Dedifferentiated amniotic fluid mesenchymal stem cell (primary cell): Measurements from ENCODE around the gene SLC26A3.
"Not testable (repeated sequence)": the region's sequence is repeated elsewhere in the genome, so short reads cannot be mapped to it uniquely, and the experiment has no call there.

Source experiments
- DNase-seq: peaks from one replicate; pipeline ENCODE4 v3.0.0-alpha.2; 2016; ENCODE audit errors: extremely low spot score

The SLC26A3 gene

GRCh38 chr7:107803009-107803610, at the start of gene SLC26A3:
TSS of gene SLC26A3 (minus strand) at chr7:107803223. CDS start at chr7:107794509, 8,714 bp downstream.
- DNase-seq, result no peak

DNA sequence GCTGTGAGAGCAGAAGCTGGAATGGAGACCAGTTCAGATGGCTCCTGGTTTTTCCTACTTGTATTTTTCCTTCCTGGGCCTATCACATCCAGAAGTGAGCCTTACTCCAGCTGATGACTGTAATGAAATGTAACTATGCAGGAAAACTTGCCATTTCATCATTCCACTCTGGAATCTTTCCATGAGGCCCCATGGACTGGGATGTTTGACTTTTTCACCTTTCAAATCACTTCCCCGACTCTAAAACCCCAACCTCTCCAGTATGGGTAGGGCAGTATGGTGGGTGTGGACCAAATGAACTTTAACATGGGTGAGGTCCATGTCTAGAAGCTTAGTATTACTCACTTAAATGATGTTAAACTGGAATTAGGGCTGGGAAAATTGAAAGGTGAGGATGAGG, 47.6 kb upstream of the SLC26A3 start:
- DNase-seq, result no peak

- DNase-seq, result no peak
Observed at GRCh38 chr7:107850216-107850615, 47.2 kb upstream of the SLC26A3 start.

GRCh38 chr7:107848211-107848610, 45.2 kb upstream of the SLC26A3 start:
- not testable (repeated sequence) for DNase-seq

- DNase-seq, result not testable (repeated sequence)
Observed at GRCh38 chr7:107847836-107848175, 44.8 kb upstream of the SLC26A3 start.

DNA sequence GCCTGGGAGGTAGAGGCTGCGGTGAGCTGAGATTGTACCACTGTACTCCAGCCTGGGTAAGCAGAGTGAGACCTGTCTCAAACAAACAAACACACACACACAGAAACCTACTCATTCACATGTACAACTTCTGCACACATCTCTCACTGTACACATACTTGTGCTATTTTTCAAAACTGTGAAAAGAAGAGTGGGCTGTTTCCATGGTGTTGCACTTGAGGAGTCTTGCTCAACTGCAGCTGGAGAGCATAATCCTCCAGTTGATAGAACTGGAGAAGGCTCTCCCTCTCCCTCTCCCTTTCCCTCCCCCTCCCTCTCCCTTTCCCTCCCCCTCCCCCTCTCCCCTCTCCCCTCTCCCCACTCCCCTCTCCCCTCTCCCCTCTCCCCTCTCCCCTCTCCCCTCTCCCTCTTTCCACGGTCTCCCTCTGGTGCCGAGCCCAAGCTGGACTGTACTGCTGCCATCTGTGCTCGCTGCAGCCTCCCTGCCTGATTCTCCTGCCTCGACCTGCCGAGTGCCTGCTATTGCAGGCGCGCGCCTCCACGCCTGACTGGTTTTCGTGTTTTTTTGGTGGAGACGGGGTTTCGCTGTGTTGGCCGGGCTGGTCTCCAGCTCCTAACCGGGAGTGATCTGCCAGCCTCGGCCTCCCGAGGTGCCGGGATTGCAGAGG, 44.3 kb upstream of the SLC26A3 start:
- no peak for DNase-seq

- no peak for DNase-seq
Observed at GRCh38 chr7:107846324-107846723, 43.3 kb upstream of the SLC26A3 start.

DNA sequence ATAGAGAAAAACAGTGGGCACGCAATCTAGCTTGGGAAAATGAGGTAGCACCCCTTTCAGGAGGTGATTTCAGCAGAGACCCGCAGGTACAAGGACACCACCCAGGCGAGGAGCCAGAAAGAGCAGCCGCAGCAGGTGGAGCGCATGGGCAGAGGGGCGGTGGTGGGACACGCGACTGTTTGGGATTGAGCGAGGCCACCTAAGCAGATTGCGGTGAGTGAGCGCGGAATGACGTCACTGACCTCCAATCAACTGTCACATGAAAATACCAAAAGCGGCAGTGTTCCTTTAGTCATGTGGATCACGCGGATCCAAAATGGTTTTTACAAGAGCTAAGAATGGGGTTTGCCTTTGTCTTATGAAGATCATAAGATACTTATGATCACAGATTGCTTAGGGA, 40.2 kb upstream of the SLC26A3 start:
- DNase-seq, result no peak

DNA sequence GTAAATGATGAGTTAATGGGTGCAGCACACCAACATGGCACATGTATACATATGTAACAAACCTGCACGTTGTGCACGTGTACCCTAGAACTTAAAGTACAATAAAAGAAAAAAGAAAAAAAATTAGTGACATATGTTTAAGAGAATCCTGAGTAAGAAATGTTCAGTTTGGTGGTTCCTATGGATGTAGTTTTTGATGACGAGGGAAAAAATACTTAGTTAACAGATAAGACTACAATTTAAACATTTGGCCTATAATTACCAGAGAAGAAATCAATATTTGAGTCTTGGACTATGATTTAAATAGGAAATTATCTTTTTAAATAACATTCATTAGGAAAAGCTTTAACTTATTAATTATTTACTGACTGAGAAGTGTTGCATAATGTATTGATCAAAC, 39.2 kb upstream of the SLC26A3 start:
- no peak for DNase-seq

DNA sequence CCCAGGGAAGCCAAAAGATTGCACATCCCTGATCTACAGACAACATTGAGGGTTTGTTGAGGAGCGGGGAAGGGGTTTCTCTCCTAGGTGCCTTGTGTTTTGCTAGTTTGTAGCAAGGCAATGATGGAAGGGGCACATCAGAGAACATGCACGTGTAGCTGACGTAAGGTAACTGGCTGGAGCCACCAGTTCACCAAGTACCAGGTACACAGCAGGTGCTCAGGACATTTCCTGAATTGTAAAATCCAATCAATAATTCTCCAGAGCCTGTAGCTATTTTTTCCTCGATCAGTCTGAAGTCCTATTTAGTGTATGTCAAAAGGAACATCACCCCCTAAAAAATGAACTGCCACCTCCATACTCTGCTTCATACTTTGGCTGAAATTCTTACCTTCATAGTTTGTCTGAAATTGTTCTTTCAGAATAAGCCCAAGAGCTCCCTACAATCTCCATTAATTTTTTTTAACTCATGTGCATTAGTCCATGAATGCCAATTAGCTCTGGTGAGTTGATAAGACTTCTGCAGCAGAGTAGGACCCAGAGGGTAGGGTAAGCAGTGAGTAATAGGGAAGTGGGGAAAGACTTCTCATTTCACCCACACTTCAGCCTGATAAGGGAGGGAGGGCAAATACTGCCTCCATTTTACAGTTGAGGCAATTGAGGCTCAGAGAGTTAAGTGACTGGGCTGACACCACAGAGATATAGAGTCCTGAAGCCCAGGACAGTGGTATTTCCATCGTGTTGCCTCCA, 36.0 kb upstream of the SLC26A3 start:
- DNase-seq, result no peak

DNA sequence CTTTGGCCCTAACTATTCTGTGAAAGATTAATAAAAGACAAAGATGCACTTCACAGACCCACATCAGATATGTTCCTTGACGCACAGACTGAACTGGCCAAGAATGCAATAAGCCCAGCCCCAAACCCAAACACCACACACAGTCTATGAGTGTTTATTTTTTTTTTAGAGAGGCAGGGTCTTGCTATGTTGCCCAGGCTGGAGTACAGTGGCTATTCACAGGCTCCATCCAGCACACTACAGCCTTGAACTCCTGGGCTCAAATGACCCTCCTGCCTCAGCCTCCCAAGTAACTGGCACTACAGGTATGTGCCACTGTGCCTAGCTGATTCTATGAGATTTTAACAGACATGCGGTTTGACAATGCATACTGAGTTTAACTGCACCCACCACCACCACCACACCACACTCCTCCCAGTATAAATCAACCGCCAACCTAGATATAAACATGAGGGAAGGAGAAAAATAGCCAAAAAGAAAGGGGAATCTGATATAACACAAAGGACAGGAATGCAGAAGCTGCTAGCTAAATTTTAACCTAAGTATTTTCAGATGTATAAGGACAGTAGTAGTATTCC, 35.1 kb upstream of the SLC26A3 start:
- no peak for DNase-seq

DNA sequence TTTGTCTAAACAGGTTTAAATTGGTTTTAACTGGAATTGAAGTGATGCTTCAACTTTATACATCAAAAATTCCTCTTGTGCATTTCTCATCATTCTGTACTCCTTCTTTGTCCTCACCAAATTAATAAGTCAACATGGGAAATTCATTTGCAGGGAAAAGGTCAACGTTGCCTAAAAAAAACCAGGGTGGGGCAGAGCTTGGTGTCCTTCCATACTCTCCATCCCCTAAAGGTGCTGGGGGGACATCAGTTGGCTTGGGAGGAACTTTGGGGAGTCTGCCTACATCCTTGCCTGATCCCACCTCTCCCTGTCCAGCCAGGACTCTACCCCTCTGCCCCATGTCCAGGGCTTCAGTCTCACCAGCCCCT, 34.1 kb upstream of the SLC26A3 start:
- no peak for DNase-seq

- no peak for DNase-seq
Observed at GRCh38 chr7:107836237-107837144, 33.5 kb upstream of the SLC26A3 start.

- no peak for DNase-seq
Observed at GRCh38 chr7:107834401-107834800, 31.4 kb upstream of the SLC26A3 start.

DNA sequence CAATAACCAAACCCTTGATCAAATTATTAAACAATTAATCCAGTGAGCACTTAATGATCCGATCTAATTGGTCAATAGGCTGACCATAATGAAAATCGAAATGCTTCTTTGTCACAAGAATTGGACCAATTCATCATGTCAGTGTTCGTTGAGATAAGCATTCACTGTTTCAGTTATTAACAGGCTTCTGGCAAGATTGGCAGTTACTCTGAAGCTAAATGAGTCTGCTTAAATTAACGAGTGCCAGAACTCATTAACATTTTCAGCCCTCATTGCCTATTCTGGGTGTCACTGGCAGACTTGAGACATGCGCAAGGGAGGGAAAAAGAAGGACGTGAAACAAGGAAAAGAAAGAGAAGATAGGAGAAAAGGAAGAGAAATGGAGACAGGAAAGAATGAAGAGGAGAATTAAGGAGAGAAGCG, 30.7 kb upstream of the SLC26A3 start:
- DNase-seq, result no peak

- no peak for DNase-seq
Observed at GRCh38 chr7:107830420-107830819, 27.4 kb upstream of the SLC26A3 start.

GRCh38 chr7:107828540-107828939, 25.5 kb upstream of the SLC26A3 start:
- no peak for DNase-seq

DNA sequence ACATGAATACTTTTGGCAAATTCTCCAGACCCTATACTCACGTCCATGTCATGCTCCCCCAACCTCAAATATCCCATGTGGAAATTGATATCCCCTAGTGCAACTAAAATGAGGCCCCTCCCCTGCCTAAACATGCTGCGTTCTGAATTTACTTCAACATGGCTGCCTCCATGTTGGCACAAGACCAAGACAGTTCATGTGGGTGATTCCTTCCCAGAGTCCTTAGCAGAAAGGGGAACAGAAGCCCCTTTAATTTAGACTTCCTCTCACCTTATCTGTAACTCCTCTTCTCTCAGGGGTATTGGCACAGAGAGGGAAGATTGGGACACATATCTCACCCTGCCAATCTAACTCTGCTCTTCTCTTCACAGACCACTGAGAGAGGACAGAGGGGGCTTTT, 24.5 kb upstream of the SLC26A3 start:
- no peak for DNase-seq

- DNase-seq, result no peak
Observed at GRCh38 chr7:107826451-107826850, 23.4 kb upstream of the SLC26A3 start.

DNA sequence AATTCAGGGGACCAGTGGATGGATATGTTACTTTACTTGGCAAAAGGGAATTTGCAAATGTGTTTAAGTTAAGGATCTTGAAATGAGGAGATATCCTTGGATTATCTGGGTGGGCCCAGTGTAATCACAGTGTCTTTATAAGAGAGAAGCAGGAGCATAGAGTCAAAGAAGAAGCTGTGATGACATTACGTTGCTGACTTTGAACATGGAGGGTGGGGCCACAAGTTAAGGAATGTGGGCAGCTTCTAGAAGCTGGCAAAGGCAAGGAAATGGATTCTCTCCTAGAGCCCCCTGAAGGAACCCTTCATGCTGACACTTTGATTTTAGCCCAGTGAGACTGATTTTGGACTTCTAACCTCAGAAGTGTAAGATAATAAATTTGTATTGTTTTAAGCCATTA, 21.8 kb upstream of the SLC26A3 start:
- DNase-seq, result no peak

GRCh38 chr7:107818622-107819021, 15.6 kb upstream of the SLC26A3 start:
- DNase-seq, result no peak
